HG03575 (cell line): ENCODE measurements around the gene LRRC27.
"Not testable (repeated sequence)": the region's sequence is repeated elsewhere in the genome, so short reads cannot be mapped to it uniquely, and the experiment has no call there.

Experiments used
- ATAC-seq: cut with Tn5 transposase; IDR thresholded peaks from one replicate; pipeline ENCODE4 v1.9.1; 2021; ENCODE audit not compliant: unreplicated experiment, insufficient number of reproducible peaks, low FRiP score; ENCODE audit errors: extremely low read depth

The LRRC27 gene

DNA sequence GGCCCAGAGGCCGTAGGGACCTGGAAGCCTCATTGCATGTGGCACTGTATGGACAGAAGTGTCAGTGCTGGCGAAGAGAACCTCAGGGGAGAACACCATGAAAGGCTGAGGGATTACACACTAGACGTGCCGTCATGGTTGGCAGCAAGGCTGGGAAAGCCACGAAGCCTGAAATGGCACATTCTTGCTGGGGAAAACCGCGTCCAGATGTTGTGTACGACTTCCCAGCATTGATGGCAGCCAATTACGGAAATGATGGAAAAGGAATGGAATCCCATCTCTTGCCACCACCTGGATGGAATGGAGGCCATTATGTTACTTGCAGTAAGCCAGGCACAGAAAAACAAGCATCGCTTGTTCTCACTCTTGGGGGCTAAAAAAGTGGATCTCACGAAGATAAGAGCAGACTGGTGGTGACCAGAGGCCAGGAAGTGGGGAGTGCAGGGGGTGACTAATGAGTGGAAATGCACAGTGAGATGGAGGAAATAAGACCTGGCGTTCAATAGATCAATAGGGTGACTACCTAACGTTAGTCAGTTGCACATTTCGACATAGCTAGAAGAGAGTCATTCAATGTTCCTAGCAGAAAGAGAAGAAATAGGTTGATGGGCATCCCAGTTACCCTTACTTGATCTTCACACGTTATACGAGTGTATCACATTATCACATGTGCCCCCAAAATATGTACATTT, 50.4 kb downstream of the LRRC27 start:
- no peak for ATAC-seq

DNA sequence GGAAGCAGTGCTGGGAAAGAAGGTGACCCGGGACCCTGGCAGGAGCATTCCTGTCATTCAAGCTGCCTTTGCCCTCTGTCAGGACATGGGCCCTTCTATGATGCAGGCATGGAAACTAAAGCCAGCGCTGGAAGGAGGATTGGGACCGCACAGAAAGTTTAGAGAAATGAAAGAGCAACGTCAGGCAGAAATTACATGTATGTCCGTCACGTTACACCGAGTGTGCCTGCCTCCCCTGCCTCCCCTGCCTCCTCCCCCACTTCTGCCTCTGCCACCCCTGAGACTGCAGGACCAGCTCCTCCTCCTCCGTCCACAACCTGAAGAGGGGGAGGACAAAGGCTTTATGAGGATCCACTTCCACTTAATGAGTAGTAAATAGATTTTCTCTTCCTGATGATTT, 51.1 kb downstream of the LRRC27 start:
- ATAC-seq: no peak

DNA sequence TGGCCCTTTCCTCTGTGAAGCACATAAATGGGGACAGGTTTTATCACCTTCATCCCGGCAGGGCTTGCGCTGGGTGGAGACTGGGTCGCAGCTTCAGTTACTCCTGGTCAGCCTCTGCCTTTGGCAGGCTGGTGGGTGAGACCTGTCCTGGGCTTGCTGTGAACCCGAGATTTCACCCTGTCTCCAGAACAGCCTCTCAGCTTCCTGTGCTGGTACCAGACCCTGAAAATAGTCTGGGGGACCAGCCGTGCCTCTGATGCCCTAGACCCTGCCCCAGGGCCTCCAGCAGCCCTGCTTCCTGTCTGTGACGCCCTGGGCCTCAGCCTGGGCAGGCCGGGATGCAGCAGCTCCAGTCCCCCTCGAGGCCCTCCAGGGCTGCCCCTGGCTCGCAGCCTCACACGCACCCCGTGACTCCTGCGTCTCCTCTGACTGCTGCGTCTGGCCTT, 51.8 kb downstream of the LRRC27 start:
- no peak for ATAC-seq

DNA sequence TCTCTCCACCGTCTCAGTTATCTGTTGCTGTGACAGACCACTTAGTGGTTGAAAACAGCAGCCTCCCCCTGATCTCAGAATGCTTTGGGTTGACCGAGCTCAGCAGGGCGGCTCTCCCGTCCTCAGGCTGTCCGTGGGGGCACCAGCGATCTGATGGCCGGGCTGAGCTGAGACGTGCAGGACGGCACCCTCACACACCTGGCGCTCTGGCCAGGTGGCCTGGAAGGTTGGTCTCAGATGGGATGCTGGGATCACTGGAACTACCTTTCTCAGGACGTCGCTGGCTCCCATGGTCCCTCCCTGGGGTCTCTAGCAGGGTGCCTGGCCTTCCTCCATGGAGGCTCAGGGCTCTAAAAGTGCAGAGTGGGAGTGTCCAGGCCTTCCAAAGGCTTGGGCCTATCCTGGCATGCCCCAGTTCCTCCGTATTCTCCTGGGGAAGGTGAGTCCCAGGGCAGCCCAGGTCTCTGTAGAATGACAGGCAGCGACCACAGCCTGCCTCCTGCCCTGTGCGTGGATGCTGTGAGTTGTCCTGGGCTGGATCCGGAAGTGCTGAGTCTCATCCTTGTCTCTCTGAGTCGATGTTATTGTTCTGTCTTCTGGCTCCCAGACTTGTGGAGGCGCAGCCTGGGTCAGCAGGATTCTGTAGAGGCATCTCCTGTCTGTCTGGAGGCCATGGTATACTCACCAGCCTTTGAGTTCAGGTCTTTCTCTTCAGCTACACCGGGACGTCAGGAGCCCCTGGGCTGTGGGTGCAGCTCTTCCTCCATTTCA, 52.8 kb downstream of the LRRC27 start:
- ATAC-seq: no peak

DNA sequence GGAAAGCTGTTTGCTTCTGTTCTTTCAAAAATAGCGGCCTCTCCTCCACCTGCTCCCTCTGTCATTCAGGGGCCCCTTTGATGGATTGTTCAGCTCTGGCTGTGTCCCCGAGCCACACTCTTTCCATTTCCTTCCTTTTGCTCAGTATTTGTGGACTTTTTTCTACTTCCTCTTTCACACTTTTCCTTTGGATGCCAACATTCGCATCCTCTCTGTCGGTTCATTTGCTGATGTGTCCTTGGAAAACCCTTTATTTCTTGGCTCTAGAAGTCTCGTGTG, 53.3 kb downstream of the LRRC27 start:
- ATAC-seq: no peak

DNA sequence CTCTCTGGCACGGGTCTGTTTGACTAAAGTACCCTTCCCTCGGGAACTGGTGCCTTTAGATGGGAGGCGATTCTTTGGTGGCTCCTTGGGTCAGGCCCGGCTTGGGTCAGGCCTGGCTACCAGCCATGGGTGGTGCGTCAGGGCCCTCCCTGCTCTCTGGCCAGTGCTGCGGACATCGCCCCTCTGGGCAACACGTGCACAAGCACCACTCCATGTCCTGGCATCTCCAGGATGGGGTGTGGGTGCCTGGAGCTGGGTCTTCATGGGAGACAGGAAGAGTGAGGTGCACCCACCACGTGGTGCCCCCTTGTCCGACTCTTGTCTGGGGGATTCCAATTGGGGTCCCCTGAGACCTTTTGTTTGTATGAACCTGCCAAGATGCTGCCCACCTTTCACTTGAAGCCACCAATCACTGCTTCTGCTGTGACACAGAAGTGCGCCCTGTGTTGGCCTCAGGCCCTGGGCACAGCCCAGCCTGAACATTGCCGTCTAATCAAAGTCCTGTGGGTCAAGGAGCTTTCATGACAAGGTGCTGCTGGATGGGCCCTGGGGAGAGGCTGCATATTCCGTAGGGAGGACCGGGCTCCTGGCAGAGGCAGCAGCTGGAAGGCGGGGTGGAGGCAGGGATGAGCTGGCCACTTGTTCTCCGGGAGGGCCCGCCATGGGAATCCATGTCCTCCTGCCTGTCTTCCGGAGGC, 53.9 kb downstream of the LRRC27 start:
- no peak for ATAC-seq

DNA sequence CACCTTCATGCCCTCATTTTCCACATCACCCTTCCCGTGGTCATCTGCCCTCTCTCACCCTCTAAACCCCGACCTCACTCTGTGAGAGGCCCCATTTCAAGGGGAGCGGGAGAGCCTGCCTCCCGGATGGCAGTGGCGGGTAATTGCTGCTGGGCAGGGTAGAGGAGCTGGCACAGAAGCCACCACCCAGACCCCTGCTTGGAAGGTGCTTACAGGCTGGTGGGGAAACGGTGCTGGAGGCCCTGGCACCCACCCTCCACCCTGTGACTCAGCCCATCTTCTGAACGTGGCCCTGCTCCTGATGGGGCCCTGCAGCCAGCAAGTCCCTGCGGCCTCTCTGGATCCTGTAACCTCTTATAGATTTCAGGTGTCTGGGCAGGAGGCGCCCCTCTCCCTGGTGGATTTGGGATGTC, 54.4 kb downstream of the LRRC27 start:
- no peak for ATAC-seq

DNA sequence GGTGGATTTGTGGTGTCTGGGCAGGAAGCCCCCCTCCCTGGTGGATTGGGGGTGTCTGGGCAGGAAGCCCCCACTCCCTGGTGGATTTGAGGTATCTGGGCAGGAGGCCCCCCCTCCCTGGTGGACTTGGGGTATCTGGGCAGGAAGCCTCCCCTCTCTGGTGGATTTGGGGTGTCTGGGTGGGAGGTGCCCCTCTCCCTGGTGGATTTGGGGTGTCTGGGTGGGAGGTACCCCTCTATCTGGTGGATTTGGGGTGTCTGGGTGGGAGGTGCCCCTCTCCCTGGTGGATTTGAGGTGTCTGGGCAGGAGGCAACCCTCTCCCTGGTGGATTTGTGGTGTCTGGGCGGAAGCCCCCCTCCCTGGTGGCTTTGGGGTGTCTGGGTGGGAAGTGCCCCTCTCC, 54.9 kb downstream of the LRRC27 start:
- not testable (repeated sequence) for ATAC-seq

DNA sequence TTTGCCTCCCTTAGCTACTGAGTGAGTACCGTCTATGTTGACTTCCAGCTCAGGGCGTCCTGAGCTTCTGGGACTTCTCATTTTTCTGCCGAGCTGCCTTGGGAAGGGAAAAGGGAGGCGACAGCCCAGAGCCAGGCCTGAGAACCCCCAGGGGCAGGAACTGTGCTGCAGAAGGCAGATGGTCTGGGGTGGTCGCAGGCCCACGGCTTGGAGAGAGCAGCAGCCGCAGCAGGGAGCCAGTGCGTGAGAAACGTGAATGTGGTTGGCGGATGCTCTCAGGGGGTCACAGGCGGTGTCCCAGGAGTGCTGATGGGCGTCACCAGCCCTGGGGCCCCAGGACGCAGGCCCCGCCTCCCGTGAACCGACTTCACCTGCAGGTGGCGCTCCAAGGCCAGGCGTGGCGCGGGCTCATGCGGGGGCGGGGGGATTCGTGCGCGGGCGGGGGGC, 55.8 kb downstream of the LRRC27 start:
- ATAC-seq: no peak

DNA sequence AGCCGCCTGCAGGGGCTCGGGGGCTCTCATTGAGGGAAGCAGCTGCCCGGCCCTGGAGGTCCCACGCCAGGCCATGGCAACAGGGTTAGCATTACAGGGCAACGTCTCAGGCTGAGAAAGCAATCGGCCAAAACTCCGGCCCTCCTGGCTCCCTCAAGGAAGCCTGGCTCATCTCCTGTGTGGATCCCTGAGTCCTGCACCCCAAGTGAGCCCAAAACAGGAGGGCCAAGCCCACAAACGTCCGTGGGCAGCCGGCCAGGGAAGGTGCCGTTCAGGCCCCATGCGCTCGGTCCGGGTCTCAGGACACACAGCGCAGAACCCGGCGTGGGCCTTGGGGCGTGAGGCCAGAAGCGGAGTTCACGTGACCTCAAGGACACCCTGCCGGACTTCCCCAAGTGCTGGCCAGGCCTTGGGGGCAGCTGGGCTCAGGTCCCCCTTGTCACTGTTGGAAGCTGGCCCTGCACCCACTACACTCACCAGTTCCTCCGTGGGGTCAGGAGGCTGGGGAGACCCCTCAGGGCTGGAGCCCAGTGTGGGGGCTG, 57.0 kb downstream of the LRRC27 start:
- no peak for ATAC-seq

DNA sequence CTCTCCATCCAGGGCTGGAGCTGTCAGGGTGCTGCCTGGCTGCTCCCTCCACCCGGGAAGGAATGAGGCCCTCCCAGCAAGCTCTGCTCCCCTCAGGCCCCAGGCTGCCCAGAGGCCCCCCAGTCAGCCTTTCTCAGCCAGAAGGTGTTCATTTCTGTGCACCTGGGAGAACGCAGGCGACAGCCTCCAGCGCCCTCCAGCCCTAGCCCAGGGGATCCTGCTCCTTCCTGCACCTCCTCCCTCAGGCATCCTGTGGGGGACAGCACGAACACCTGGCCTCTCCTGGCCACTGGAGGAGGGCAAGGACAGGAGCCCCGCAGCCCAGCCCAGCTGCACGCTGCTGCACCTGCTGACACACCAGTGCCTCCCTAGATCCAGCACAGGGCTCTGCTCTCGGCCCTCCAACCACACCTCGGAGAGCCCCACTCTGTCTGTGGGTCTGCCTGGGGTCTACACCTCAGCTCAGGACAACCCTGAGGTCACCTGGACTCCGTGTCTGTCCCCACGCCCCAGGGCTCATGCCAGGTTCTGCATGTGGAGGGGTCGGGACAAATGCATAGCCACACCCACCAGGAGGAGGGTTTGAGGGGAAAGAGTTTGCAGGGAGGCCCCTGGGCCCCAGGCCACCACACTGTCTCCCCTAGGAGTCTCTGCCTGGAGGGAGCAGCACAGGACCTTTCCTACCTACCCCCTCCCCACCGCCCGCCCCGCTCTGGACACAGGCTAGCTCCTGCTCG, 57.6 kb downstream of the LRRC27 start:
- no peak for ATAC-seq

DNA sequence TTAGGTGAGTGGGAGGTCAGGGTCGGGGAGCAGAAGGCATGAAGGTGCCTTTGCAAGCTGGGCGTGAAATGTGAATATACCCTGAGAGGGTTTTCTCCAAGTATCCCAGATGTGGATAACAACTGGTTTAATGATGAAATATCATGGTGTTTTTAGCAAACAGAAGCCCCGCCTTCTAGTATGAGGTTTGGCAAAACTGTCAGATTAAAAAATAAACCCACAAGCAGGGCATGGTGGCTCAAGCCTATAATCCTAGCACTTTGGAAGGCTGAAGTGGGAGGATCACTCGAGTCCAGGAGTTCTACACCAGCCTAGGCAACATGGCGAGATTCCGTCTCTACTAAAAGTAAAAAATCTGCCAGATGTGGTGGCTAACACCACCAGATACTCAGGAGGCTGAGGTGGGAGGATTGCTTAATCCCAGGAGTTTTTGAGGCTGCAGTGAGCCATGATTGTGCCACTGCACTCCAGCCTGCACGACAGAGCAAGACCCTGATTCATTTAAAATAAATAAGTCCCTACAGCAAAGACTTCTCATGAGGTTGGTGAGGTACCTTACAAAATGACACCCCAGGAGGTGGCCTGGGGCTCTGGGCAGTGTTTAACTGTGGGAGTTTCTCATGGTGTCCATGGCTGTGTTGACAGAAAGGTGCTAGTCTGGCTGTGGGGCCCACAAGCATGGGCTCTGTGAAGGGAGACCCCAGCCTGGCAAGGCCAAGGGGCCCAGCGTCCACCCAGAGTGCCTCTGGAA, 58.4 kb downstream of the LRRC27 start:
- no peak for ATAC-seq

DNA sequence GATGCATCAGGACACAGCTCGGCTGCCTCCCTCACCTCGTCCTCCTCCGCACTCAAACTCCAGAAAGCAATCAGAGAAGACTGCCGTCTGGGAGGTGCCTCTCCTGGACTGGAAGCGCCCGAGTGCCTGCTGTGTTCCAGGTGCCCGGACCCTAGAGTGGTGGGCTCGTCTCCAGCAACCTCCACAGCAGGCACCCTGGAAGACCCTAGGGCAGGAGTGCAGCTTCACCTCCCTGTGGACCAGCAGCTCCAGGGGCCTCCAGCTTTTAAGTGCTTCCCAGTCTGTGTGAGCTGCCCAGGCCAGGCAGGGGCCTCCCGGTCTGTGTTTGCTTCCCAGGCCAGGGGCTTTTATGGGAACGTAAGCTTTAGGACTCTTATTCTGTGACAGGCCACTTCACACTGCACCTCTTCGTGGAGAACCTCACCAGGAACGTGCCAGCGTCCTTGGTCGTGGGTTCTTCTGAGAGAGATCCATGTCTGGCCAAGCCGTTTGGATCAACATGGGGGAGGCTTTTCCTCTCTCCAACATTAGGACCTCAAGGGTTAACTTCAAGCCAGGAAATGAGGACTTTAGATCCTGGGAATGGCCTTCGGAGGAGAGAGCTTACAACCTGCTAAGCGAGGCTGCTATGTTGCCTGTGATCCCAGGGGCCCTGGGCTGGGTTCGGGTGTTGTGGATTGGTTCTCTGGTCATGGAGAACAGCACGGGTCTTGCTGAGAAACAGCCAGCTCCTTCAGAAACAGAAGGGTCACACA, 59.1 kb downstream of the LRRC27 start:
- ATAC-seq: no peak

DNA sequence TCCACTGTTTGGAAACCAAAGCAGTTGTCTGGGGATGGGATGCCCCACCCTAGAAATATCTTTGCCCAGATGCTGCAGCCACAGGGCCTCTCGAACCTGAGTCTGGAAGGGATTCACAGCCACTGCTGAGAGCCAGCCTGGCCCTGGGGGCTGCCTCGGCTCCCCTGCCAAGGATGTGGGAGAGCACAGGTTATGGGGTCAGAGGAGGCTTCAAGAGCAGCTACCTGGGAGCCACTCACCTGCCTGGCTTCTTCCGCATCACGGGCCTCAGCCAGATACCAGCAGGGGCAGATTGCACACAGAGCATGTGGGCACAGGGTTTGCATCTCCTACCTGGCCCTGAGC, 59.7 kb downstream of the LRRC27 start:
- ATAC-seq: no peak

DNA sequence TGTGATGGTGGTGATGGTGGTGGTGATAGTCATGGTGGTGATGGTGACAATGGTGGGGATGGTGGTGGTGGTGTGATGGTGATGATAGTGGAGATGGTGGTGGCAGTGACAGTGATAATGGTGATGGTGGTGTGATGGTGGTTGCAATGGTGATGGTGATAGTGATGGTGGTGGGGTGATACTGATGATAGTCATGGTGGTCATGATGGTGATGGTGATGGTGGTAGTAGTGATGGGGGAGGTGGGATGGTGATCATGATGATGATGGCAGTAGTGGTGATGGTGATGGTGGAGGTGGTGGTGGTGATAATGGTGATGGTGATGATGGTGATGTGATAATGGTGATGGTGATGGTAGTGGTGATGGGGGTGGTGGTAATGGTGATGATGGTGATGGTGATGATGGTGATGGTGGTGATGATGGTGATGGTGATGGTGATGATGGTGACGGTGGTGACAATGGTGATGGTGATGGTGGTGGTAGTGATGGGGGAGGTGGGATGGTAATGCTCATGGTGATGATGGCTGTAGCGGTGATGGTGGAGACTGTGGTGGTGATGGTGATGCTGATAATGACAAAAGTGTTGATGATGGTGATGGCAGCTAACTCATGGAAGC, 60.3 kb downstream of the LRRC27 start:
- no peak for ATAC-seq

DNA sequence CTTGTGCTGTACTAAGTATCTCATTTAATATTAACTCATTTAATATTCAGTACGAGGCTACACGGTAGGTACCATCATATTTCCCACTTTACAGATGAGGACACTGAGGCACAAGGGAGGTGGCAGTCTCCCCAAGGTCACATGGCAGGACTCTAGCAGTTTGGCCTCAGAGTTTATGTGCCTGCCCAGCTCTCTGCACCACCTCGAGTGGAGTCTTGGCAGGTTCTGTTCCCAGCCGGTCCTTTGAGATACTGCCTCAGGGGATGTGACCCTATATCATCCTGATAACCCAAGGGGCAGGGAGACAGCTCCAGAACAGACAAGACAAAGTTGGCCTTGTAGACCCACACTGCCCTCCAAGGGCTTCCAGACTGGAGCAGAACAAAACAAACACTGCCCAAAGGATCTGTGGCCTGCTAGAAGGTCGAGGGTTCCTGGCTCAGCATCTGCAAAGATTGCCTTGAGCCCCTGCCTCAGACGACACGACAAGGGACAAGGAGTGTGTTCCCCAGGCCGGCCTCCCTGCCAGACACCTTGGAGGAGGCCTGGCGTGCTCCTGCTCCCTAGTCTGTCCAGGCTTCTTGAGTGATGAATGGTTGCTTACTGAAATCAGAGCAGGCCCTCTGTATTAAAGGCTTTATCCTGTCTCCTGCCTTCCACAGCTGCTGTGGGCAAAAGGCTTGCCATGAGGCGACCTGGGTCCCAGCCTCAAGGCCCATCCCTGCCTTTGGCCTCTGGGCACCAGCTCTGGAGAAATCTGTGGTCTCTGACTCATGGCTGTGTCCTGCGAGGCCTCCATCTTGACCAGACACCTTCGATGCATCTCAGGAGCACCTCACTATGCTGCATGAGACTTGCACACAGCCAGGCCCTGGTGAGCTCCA, 61.1 kb downstream of the LRRC27 start:
- no peak for ATAC-seq

DNA sequence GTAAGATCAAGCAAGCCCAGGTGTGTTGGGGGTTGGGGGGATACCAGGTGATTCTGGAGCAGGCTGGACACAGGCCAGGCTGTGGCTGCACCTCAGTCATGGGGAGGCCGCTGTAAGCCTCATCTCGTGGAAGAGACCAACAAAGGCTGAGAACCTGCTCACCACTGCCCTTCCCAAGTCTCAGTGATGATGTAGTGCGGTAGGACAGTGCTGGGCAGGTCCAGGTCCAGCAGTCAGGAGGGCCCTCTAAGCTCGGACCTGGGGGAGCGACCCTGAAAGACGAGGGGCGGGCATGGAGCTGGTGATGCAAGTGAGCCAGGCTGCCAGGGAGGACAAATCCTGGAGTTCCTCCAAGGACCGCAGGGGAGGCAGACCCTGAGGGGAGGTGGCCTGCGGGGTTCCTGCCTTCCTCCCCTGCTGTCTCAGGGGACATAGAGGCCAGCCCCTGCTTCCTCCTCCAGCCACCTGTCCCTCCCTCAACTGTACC, 61.7 kb downstream of the LRRC27 start:
- ATAC-seq: no peak
